ENCODE results near the gene NR3C1. TPM values are rescaled to one million over a fixed set of nuclear protein-coding genes. Genes with fewer than 3 reads are reported as not detected.

Gene NR3C1
- total RNA-seq (2022; extraction: Qiagen RNA extraction; ENCODE audit: low read depth) = 27.7 to 41.1 TPM (median 37.9 TPM) in 5 replicates

GRCh38 chr5:143403593-143404415 is at the start of gene NR3C1:
NR3C1 (minus strand) TSS chr5:143403686; CDS start chr5:143400839, 2,847 bp downstream.

